GM19372 (cell line): Measurements from ENCODE around the gene SMPDL3B.
"Not testable (repeated sequence)": the region's sequence is repeated elsewhere in the genome, so short reads cannot be mapped to it uniquely, and the experiment has no call there.

Experiments
- ATAC-seq: cut with Tn5 transposase; IDR thresholded peaks from one replicate; pipeline ENCODE4 v1.9.1; 2021; ENCODE audit warnings: mild to moderate bottlenecking, low read depth, moderate library complexity; ENCODE audit not compliant: unreplicated experiment

Gene SMPDL3B

GRCh38 chr1:27967884-27968466 is 33.2 kb downstream of the SMPDL3B start:
- ATAC-seq: no peak

GRCh38 chr1:27968692-27969091 is 33.9 kb downstream of the SMPDL3B start:
- ATAC-seq: no peak

GRCh38 chr1:27970401-27970800 is 35.6 kb downstream of the SMPDL3B start:
- ATAC-seq: no peak

- no peak for ATAC-seq
These were observed 36.9 kb downstream of the SMPDL3B start for GRCh38 chr1:27971674-27972073.

GRCh38 chr1:27972141-27972540 is 37.3 kb downstream of the SMPDL3B start:
- ATAC-seq: no peak

- no peak for ATAC-seq
These were observed 39.1 kb downstream of the SMPDL3B start for GRCh38 chr1:27973771-27974416.

GRCh38 chr1:27974417-27974781 is 39.6 kb downstream of the SMPDL3B start:
- no peak for ATAC-seq

GRCh38 chr1:27979151-27979858 is 44.5 kb downstream of the SMPDL3B start:
- ATAC-seq: no peak

GRCh38 chr1:27979859-27980201 is 45.0 kb downstream of the SMPDL3B start:
- ATAC-seq: no peak

- ATAC-seq: no peak
These were observed 45.5 kb downstream of the SMPDL3B start for GRCh38 chr1:27980216-27980845.

GRCh38 chr1:27981145-27981544 is 46.3 kb downstream of the SMPDL3B start:
- no peak for ATAC-seq

- no peak for ATAC-seq
These were observed 56.2 kb downstream of the SMPDL3B start for GRCh38 chr1:27990920-27991537.

GRCh38 chr1:27992276-27992675 is 57.5 kb downstream of the SMPDL3B start:
- ATAC-seq: no peak

GRCh38 chr1:27993241-27993640 is 58.4 kb downstream of the SMPDL3B start:
- ATAC-seq: no peak

GRCh38 chr1:27994060-27994459 is 59.3 kb downstream of the SMPDL3B start:
- ATAC-seq: no peak

- ATAC-seq: not testable (repeated sequence)
These were observed 59.7 kb downstream of the SMPDL3B start for GRCh38 chr1:27994526-27994925.

GRCh38 chr1:27999055-27999454 is 64.3 kb downstream of the SMPDL3B start:
- ATAC-seq: no peak

GRCh38 chr1:28002600-28002999 is 67.8 kb downstream of the SMPDL3B start:
- no peak for ATAC-seq

- ATAC-seq: not testable (repeated sequence)
These were observed 68.3 kb downstream of the SMPDL3B start for GRCh38 chr1:28003117-28003516.
